GM12872 (cell line): ENCODE results near the gene ANTXR1.

ENCODE experiments used
- CTCF ChIP-seq: IDR thresholded peaks from 3 replicates; pipeline ENCODE4 v1.5.1; 2011; ENCODE audit warnings: low read depth, mild to moderate bottlenecking, low read length, moderate library complexity; ENCODE audit not compliant: insufficient read depth

The ANTXR1 gene

DNA sequence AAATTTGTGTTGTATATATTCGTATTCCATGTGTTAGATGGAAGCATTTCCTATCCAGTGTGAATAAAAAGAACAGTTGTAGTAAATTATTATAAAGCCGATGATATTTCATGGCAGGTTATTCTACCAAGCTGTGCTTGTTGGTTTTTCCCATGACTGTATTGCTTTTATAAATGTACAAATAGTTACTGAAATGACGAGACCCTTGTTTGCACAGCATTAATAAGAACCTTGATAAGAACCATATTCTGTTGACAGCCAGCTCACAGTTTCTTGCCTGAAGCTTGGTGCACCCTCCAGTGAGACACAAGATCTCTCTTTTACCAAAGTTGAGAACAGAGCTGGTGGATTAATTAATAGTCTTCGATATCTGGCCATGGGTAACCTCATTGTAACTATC is 235.3 kb downstream of the ANTXR1 start:
- no peak for TF ChIP-seq CTCF

GRCh38 chr2:69250981-69251380 is 238.0 kb downstream of the ANTXR1 start:
- no peak for TF ChIP-seq CTCF

GRCh38 chr2:69251943-69252342 is 239.0 kb downstream of the ANTXR1 start:
- no peak for TF ChIP-seq CTCF

DNA sequence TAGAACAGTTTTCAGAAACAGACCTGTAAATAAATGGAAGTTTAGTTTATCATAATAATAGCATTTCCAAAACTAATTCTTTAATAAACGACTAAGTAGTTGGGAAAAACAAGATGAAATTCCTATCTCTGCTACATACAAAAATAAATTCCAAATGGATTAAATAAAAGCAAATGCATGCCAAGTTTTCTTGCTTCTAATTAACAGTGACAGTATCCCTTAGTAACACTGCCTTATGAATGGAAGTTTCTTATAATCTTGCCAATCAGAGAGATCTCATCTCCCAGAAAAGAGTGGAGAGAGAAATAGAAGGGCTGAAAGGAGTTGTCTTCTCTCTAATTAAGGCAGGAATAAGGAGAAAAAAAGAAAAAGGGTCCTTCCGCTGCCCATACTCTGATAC is 240.1 kb downstream of the ANTXR1 start:
- no peak for TF ChIP-seq CTCF

DNA sequence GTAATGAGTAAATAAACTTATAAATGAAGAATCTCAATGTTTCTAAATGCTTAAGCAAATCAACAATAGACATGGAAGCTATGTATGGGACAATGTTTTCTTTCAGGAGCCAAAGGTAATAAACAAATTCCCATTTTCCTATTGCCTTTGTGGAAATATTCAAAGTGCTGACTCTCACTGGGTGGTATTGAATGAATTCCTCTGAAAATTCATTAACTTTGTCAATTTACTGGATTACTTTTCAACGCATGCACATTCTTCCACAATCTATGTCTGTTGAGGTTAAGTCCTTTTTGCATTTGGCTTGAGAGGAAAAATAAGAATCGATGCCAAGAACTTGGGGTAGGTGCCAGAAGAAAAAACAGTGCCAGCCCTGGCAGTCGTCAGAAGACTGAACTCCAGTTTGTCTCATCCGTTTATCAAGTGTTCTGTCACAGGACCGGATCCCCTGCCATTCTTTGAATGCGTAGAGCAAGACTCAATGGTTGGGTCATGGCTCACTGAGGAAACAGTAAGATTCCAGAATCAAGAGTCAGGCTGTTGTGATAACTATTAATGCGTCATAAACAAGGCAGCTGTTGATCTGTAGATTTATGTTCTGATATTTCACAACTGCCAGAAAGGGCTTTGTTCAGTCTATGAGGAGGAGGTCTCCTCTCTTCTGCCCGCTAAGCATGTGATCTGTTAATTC is 240.8 kb downstream of the ANTXR1 start:
- no peak for TF ChIP-seq CTCF

DNA sequence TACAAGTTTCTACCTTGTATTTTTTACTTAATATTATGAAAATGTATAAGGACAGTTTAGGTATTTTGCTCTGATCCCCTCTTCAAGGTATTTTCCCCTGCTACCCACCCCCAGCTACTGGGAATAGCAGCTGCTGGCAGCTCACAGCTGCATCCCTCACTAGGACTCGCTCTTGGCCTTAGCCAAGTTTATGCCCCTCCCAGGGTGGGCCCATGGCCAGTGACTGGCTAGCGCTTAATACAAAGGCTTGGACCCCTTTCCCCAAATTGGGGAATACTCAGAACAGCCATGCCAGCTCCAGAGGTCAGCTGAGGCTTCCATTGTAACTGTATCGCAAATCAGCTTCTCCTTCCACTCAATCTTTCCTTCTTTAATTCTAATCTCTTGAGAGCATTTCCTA is 242.8 kb downstream of the ANTXR1 start:
- no peak for TF ChIP-seq CTCF

DNA sequence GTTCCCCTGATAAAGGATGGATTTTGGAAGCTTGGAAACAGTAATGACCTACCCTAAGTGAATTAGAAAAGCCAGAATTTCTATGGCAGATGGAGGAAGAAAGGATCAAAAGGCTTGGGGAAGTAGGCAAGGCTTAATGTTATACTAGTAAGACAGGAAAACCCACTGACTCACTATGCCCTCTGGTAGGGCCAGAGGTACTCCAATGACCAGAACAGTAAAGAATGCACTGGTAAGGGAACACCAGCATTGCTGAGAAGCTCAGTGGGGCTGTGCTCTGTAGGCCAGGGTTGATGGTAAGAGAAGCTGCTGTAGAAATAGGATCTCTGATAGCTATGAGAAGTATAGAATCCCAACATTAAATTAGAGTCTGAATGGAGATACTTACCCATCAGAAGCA is 247.7 kb downstream of the ANTXR1 start:
- TF ChIP-seq CTCF, result no peak
